Lower lobe of right lung (tissue), 2 donors: ENCODE measurements around the gene RAB6B. TPM values are rescaled to one million over a fixed set of nuclear protein-coding genes. Genes with fewer than 3 reads are reported as not detected.

ENCODE experiments used
- ATAC-seq, 2 donors: fragments of 200-7000 bp; cut with Tn5 transposase; one replicate each; pipeline ENCODE4 v1.9.1; 2020 to 2022; ENCODE audit warnings: mild to moderate bottlenecking in 2 of 2, moderate library complexity in 2 of 2
- DNase-seq: peaks from one replicate; pipeline ENCODE4 v3.0.0-alpha.2; 2020
- H3K27ac ChIP-seq: fragments of 200-600 bp; one replicate; pipeline ENCODE4 v1.8.0; 2022
- H3K27me3 ChIP-seq: fragments of 200-600 bp; one replicate; pipeline ENCODE4 v1.8.0; 2022; ENCODE audit warnings: low read depth
- H3K36me3 ChIP-seq: fragments of 200-600 bp; one replicate; pipeline ENCODE4 v1.8.0; 2022; ENCODE audit warnings: mild to moderate bottlenecking
- H3K4me1 ChIP-seq: fragments of 200-600 bp; one replicate; pipeline ENCODE4 v1.8.0; 2022
- H3K4me3 ChIP-seq: fragments of 200-600 bp; one replicate; pipeline ENCODE4 v1.8.0; 2022; ENCODE audit warnings: mild to moderate bottlenecking
- H3K9me3 ChIP-seq: fragments of 200-600 bp; one replicate; pipeline ENCODE4 v1.8.0; 2022
- intact Hi-C: fragments of 100-400 bp; cut with DNase I; formaldehyde crosslinking; loops from one replicate; pipeline ENCODE4 v1.11.0; 2022
- total RNA-seq: library from RNA; stranded (reverse); fragmentation: NEBNext Ultra II Directional; extraction: Animal tissue kit (Norgen Biotek cat#: 25700); gene quantifications from one replicate; pipeline ENCODE4 v1.2.1, GENCODE V29; 2021
- TF ChIP-seq, protein P1 (sequence below): fragments of 200-600 bp; IDR thresholded peaks from one replicate; pipeline ENCODE4 v1.8.0; 2022; ENCODE audit warnings: antibody characterized with exemption, mild to moderate bottlenecking
- donor health status: DM: no; HTN: yes; CAD: no; lungs with severe emphysema.

The RAB6B gene
- total RNA-seq, 1 donor from 2014 or later: 5.5 TPM

GRCh38 chr3:133941415-133941821 is 45.7 kb upstream of the RAB6B start:
- peaks cover 44% of the 10 kb centered on the region for H3K4me1 ChIP-seq
- H3K27ac ChIP-seq: no peak overlapping the region

DNA sequence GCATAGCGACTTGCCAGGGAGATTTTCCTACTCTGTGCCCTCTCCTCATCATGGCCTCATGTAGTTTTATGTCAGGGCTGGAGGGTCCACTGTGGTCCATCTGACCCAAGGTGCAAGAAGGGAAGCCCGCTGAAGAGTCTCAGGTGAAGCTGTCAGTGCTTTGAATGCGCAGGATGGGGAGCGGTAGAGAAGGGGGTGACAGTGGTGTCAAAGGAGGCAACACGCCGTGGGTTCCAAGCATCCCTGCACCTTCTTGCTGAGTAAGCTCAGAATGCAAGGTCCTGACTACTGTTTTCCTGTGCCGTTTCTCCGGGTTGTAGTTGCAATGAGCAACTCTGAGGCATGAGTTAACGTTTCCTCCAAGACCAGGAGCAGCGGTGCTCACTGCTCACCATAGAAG is 44.9 kb upstream of the RAB6B start:
- no peak for ATAC-seq
- no peaks in the 10 kb centered on the region for H3K27me3 ChIP-seq
- intact Hi-C loops: no loop called here
- H3K9me3 ChIP-seq: no peaks in the 10 kb centered on the region
- no peak overlapping the region for H3K27ac ChIP-seq
- TF ChIP-seq, protein P1, sequence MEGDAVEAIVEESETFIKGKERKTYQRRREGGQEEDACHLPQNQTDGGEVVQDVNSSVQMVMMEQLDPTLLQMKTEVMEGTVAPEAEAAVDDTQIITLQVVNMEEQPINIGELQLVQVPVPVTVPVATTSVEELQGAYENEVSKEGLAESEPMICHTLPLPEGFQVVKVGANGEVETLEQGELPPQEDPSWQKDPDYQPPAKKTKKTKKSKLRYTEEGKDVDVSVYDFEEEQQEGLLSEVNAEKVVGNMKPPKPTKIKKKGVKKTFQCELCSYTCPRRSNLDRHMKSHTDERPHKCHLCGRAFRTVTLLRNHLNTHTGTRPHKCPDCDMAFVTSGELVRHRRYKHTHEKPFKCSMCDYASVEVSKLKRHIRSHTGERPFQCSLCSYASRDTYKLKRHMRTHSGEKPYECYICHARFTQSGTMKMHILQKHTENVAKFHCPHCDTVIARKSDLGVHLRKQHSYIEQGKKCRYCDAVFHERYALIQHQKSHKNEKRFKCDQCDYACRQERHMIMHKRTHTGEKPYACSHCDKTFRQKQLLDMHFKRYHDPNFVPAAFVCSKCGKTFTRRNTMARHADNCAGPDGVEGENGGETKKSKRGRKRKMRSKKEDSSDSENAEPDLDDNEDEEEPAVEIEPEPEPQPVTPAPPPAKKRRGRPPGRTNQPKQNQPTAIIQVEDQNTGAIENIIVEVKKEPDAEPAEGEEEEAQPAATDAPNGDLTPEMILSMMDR: no peak
- peaks cover 28% of the 10 kb centered on the region for H3K36me3 ChIP-seq
- H3K4me3 ChIP-seq: no peak overlapping the region
- peaks cover 35% of the 10 kb centered on the region for H3K4me1 ChIP-seq
- no peak for DNase-seq

More at GRCh38 chr3:133941415-133941821, 45.7 kb upstream of the RAB6B start:
- TF ChIP-seq, protein P1: no peak
- H3K36me3 ChIP-seq: peaks cover 28% of the 10 kb centered on the region
- H3K4me3 ChIP-seq: no peak overlapping the region
- no peak for DNase-seq
- intact Hi-C loops: no loop called here
- H3K27me3 ChIP-seq: no peaks in the 10 kb centered on the region
- no peak for ATAC-seq
- no peaks in the 10 kb centered on the region for H3K9me3 ChIP-seq

DNA sequence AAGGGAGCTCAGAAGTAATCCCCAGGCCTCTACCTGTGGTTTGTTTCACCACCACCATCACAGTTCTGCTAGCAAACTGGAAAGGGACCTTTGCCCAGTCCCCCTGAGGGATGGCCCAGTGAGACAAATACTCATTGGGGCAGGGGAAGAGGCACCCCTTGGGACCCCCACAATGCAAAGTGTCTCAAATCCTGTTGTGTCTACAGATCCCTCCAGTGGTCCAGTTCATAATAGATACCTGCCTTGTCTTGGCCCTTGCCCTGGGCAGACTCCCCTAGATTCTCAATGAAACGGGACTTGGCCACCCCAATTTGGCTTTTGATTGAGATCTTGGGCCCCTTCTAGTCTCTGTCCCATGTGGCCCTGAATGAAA is 43.8 kb upstream of the RAB6B start:
- TF ChIP-seq, protein P1: no peak
- intact Hi-C loops: no loop called here
- Histone ChIP-seq H3K36me3 (peaks cover 28% of the 10 kb centered on the region), H3K9me3 (no peaks in the 10 kb centered on the region), H3K4me3 (no peak overlapping the region), H3K27ac (no peak overlapping the region), H3K4me1 (peaks cover 26% of the 10 kb centered on the region), H3K27me3 (no peaks in the 10 kb centered on the region)
- ATAC-seq (no peak), DNase-seq (no peak)

DNA sequence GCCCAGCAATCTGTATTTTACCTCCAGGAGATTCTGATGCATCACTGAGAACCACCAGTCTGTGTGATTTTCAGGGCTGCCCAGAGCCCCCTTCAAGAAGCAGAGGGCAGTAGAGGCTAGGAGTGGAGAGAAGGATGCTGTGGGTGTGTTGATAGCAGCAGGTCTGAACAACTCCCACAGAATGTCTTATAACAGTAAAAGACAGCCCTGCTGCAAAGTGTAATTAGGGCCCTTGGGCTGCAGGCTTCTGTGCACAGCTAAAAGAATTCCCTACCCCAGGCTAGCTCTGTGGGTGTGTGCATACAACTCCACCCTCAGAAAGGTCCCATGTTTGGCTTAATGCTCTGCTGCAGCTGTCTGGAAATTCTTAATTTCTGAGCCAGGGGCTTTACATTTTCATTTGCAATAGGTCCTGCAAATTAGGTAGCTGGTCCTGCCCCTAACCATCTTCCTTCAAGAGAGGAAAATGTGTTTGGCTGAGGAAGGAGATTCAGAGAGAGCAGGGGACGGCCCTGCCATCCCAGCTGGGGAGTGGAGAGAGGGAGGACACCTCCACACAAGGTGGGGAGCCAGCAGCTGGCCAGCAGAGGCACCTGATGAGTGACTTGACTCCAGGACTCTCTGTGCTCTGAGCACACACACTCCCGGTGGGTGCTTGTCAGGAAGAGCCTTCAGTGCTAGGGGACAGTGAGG is 43.2 kb upstream of the RAB6B start:
- H3K9me3 ChIP-seq: no peaks in the 10 kb centered on the region
- peaks cover 28% of the 10 kb centered on the region for H3K36me3 ChIP-seq
- intact Hi-C loops: no loop called here
- no peak for DNase-seq
- TF ChIP-seq, protein P1: no peak
- H3K27me3 ChIP-seq: no peaks in the 10 kb centered on the region
- no peak overlapping the region for H3K4me3 ChIP-seq
- H3K27ac ChIP-seq: no peak overlapping the region
- H3K4me1 ChIP-seq: peaks cover 21% of the 10 kb centered on the region
- no peak for ATAC-seq

DNA sequence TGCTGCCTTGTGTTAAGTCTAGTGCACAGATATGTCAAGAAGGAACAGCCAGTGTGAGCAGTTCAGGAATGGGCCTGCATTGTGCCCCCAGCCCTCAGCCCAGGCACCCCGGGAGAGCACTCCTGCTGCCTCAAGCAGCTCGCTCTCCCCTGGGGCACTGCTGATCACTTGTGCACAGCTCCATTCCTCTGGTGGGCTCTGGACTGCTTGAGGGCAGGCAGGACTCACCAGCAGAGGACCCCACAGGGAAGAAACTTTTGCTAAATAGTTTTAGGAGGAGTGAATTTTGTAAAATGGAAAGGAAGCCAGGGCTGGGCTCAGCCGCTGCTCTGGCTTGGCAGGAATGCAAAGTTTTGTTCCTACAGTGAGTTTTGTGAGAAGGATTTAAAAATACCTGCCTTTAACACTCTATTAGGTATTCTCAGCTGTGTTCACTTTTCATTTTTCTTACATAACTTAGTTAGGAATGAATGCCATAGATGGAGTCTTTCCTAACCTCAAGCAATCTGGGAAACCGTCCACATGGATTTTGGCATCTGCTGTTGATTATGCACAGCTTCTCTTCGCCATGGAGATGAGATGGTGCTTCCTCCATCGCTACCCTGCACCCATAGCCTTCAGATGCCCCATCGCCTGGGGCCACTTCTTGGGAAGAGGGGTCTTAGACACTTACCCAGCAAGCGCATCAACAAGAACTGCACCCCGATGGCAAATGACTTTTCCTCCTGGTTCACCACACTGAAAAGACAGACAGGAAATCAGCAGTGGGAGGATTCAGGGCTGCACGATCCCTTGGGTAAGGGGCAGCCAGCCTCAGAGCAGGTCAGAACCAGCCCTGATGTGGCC is 42.3 kb upstream of the RAB6B start:
- peaks cover 28% of the 10 kb centered on the region for H3K36me3 ChIP-seq
- H3K4me1 ChIP-seq: peaks cover 13% of the 10 kb centered on the region
- no peaks in the 10 kb centered on the region for H3K27me3 ChIP-seq
- TF ChIP-seq, protein P1: no peak
- intact Hi-C loops: no loop called here
- no peak overlapping the region for H3K4me3 ChIP-seq
- DNase-seq (no peak), ATAC-seq (no peak)
- no peaks in the 10 kb centered on the region for H3K9me3 ChIP-seq
- no peak overlapping the region for H3K27ac ChIP-seq
